Choroid plexus epithelial cell (primary cell): ENCODE results near the gene GABARAP.

Experiments used
- DNase-seq: peaks from one replicate; pipeline ENCODE4 v3.0.0-alpha.2; 2010; ENCODE audit warnings: low read depth
- H3K4me3 ChIP-seq: 2 replicates; pipeline ENCODE4 v1.5.1; 2011; ENCODE audit warnings: low read depth, mild to moderate bottlenecking, control low read depth, low read length, moderate library complexity
- TF ChIP-seq, protein P1 (sequence below): conservative IDR thresholded peaks from 2 replicates; pipeline ENCODE4 v1.5.1; 2011; ENCODE audit warnings: low read depth, mild to moderate bottlenecking, control low read depth, inconsistent platforms, low read length, moderate library complexity

The GABARAP gene

DNA sequence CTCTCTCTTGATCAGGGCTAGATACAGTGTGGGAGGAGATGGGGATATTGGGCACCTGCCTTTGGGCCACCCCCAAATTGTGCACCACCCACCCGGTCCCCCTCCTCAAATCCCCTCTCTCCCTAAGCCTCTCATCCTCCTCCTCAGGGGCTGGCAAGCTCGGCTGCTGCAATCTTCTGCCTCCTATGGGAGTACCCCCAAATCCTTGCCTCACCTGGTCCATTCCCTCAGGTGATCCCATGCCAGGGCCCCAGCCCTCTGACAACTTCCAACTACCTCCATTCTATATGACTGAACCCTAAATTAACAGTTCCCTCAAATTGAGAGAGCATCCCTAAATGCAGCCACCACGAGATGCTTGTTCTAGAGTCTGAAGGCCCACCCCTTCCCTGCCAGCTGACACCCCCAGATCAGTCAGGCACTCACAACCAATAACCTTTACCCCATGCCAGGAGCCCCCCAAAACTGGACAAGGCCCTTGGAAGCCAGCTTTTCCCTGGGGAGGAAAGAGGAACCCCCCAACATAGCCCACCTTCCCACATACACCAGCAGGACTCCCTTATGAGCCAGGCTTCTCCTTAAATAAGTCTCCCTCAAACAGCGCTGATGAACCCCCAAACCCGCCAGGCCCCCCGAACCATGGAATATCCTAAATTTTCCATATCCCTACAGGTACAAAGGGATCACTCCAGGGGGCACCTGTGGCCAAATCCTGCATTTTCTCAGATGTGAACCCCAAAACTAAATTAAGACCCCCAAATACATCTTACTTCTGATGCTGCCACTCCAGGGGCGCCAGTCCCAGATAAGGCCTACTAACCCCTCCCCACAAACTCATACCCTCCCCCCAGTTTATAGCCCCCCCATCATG is 25.8 kb downstream of the GABARAP start:
- H3K4me3 ChIP-seq = peak overlapping the region; percentile 64
- no peak for DNase-seq
- TF ChIP-seq, protein P1, sequence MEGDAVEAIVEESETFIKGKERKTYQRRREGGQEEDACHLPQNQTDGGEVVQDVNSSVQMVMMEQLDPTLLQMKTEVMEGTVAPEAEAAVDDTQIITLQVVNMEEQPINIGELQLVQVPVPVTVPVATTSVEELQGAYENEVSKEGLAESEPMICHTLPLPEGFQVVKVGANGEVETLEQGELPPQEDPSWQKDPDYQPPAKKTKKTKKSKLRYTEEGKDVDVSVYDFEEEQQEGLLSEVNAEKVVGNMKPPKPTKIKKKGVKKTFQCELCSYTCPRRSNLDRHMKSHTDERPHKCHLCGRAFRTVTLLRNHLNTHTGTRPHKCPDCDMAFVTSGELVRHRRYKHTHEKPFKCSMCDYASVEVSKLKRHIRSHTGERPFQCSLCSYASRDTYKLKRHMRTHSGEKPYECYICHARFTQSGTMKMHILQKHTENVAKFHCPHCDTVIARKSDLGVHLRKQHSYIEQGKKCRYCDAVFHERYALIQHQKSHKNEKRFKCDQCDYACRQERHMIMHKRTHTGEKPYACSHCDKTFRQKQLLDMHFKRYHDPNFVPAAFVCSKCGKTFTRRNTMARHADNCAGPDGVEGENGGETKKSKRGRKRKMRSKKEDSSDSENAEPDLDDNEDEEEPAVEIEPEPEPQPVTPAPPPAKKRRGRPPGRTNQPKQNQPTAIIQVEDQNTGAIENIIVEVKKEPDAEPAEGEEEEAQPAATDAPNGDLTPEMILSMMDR = no peak

DNA sequence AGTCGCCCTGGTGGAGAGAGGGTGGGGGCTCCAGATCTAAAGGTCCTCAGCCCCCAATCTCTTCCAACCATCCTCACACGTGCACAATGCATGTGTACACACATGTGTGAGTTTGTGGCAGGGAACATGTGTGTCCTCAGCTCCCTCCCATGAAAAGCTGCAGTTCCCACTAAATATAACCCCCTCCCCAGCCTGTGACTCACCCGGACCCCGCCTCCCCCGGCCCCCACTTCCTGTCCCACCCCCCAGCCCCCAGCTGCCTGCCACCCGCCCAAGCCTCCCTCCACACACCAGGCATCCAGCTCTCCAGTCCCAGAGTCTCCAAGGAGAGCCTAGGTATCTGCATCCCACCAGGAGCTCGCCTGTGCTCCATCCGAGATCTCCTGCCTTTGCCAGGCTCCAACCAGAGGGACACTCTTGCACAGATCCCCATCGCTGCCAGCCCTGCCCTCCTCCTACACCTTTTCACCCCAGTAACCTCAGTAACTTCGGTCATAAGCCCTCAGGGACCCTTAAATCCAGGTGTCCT is 26.5 kb downstream of the GABARAP start:
- H3K4me3 ChIP-seq = peak overlapping the region; percentile 64
- TF ChIP-seq, protein P1 = no peak
- DNase-seq = no peak

DNA sequence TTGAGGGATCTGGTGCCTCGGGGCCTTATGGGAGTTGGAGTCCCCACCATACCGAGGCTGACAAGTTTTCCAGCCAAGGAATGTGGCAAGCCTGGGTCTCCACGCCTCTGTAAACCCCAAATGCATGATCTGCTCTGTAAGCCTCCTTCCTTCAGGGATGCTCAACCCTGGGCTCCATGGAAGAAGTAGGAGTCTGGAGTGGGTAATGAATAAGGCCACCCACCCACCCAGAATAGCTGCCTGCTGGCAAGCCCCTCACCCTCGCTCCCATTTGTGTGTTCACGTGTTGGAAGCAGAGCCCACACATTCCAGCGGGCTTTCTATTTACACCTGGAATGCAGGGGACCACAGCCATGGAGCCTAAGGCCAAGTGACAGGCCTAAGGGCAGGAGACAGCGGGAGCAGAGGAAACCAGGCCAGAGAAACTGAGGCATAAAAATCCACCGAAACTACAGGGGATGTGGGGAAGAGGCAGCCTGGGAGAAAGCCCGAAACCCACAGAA is 27.1 kb downstream of the GABARAP start:
- no peak for DNase-seq
- H3K4me3 ChIP-seq = peak overlapping the region; percentile 59

GRCh38 chr17:7214300-7215135 is 27.7 kb downstream of the GABARAP start:
- TF ChIP-seq, protein P1 = peak; percentile 68
- DNase-seq = peak; percentile 99
- peak overlapping the region; percentile 59 for H3K4me3 ChIP-seq

More for the DNA sequence above, 27.1 kb downstream of the GABARAP start:
- TF ChIP-seq, protein P1 = no peak

GRCh38 chr17:7213895-7214299 is 28.4 kb downstream of the GABARAP start:
- peak overlapping the region; percentile 59 for H3K4me3 ChIP-seq
- TF ChIP-seq, protein P1 = peak; percentile 74
- DNase-seq = peak; percentile 89

DNA sequence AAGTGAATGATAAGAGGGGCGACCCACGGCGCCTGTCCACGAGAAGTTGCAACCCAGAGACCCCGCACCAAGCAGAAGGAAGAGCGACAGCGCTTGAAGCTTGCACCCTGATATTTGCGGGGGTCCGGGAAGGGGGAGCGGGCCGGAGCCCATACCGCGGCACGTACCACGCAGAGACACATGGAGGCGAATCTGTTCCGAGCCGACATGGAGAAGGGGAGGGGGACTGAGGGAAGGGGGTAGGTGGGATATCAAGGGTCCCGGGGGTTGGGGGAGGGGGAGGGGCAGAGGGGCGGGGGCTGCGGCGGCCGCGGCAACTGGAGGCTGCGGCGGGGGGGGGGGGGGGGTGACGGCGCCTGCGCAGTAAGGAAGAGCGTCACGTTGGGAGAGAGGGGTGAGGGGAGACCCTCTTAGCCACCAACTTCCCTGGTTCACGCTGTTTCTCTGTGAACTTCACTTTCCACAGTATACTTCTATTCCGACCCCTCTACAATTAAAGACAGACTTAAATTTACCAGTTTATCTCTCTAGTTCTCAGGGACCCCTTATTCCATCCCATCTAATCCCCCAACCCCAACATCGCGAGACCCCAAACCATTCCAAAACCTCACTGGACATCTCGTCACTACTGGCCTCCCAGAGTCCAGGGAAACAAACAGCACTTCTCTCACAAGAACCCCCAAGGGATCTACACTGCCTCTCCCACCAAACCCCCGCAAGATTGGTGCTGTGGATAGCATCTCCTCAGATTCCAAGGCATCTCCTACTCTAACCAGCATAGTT is 30.6 kb downstream of the GABARAP start:
- TF ChIP-seq, protein P1 = no peak
- no peak for DNase-seq
- peak overlapping the region; percentile 50 for H3K4me3 ChIP-seq
